ENCODE results near the gene CASQ2. TPM values are rescaled to one million over a fixed set of nuclear protein-coding genes. Genes with fewer than 3 reads are reported as not detected.

Gene CASQ2
- total and polyA plus RNA-seq, 10 of the 15 experiments (the other 5 are each of a cell fraction or from before 2014, with no cell fraction given), result not detected

- TF ChIP-seq CREM (IDR thresholded peaks at IDR 0.05; ENCODE audit: low read depth), result no peak
- Histone ChIP-seq H3K79me2 (ENCODE audit: control insufficient read depth, insufficient read depth, low read length) (no peaks in the 10 kb centered on the region), H3K9ac (ENCODE audit: control insufficient read depth, insufficient read depth, low read length) (no peak overlapping the region), H3K36me3 (ENCODE audit: control insufficient read depth in 2 of 2, insufficient read depth in 2 of 2, low read length in 1 of 2) (no peaks in the 10 kb centered on the region), H3K27me3 (replicated peaks in 1 of 2; ENCODE audit: control insufficient read depth in 2 of 2, insufficient read depth in 2 of 2, low read length in 1 of 2) (no peaks in the 10 kb centered on the region; a peak in 1 of 4 replicates), H2AFZ (ENCODE audit: control insufficient read depth, low read depth, low read length) (no peak overlapping the region), H3K27ac (ENCODE audit: control insufficient read depth, insufficient read depth) (no peak overlapping the region), H3K4me2 (ENCODE audit: control insufficient read depth, insufficient read depth) (no peak overlapping the region), H3K9me3 (replicated peaks; ENCODE audit: control insufficient read depth, insufficient read depth, low read length) (no peaks in the 10 kb centered on the region), H3K4me1 (ENCODE audit: control insufficient read depth, insufficient read depth, low read length) (no peaks in the 10 kb centered on the region), H4K20me1 (ENCODE audit: control insufficient read depth, insufficient read depth) (no peaks in the 10 kb centered on the region), H3K4me3 (no peak overlapping the region)
- 42% methylated on average over 4 of the region's 4 CpGs for WGBS (ENCODE audit: insufficient coverage, insufficient replicate concordance, low lambda C conversion rate, missing lambda C conversion rate)
- ChIA-PET SMC1A (ENCODE audit: uncharacterized antibody, unreplicated experiment) (interaction anchor here (4.0 kb wide), 1 partner anchor 50 kb away, joined by 17 read pairs; no protein-coding TSS in a partner anchor), RAD21 (ENCODE audit: unreplicated experiment) (no interaction called here), CTCF (no interaction called here), POLR2A (no interaction called here)
- BruUV-seq (replicated peaks), result no TSS peak
- FAIRE-seq (no peak), DNase-seq (ENCODE audit: low read depth, low spot score) (no peak), ATAC-seq (no peak)
- intact Hi-C loops (cut with micrococcal nuclease; ENCODE audit: unreplicated experiment), result no loop called here
- in situ Hi-C loops (cut with MboI), result no loop called here
These were observed 1.1 kb downstream of the CASQ2 start for GRCh38 chr1:115767403-115767802.

- H4K20me1 ChIP-seq (ENCODE audit: control insufficient read depth, insufficient read depth), result no peaks in the 10 kb centered on the region
- BruUV-seq (replicated peaks), result no TSS peak
- H3K36me3 ChIP-seq (ENCODE audit: control insufficient read depth in 2 of 2, insufficient read depth in 2 of 2, low read length in 1 of 2), result no peaks in the 10 kb centered on the region
- ATAC-seq, result no peak
- intact Hi-C loops (cut with micrococcal nuclease; ENCODE audit: unreplicated experiment) (no loop called here), in situ Hi-C loops (cut with MboI) (no loop called here)
- no peak overlapping the region for H3K27ac ChIP-seq (ENCODE audit: control insufficient read depth, insufficient read depth)
- no peaks in the 10 kb centered on the region for H3K9me3 ChIP-seq (replicated peaks; ENCODE audit: control insufficient read depth, insufficient read depth, low read length)
- no peak overlapping the region for H3K9ac ChIP-seq (ENCODE audit: control insufficient read depth, insufficient read depth, low read length)
- ChIA-PET CTCF (interaction anchor here (1.0 to 5.3 kb wide), 9 partner anchors 8 to 157 kb away, joined by 3 to 38 read pairs (median 5); no protein-coding TSS in a partner anchor), POLR2A (no interaction called here), SMC1A (ENCODE audit: uncharacterized antibody, unreplicated experiment) (interaction anchor here (1.0 to 4.0 kb wide), 4 partner anchors 48 to 157 kb away, joined by 3 to 17 read pairs (median 6); no protein-coding TSS in a partner anchor), RAD21 (ENCODE audit: unreplicated experiment) (interaction anchor here (0.5 to 2.0 kb wide), 5 partner anchors 45 to 1366 kb away, joined by 3 to 8 read pairs (median 7); no protein-coding TSS in a partner anchor)
- no peak for FAIRE-seq
- no peak overlapping the region for H3K4me3 ChIP-seq
- no peaks in the 10 kb centered on the region for H3K79me2 ChIP-seq (ENCODE audit: control insufficient read depth, insufficient read depth, low read length)
- whole genome bisulfite sequencing (ENCODE audit: insufficient coverage, insufficient replicate concordance, low lambda C conversion rate, missing lambda C conversion rate), result 25% methylated on average over 1 of the region's 1 CpG
- H3K27me3 ChIP-seq (replicated peaks in 1 of 2; ENCODE audit: control insufficient read depth in 2 of 2, insufficient read depth in 2 of 2, low read length in 1 of 2), result no peaks in the 10 kb centered on the region; a peak in 1 of 4 replicates
- H3K4me1 ChIP-seq (ENCODE audit: control insufficient read depth, insufficient read depth, low read length), result no peaks in the 10 kb centered on the region
- no peak overlapping the region for H2AFZ ChIP-seq (ENCODE audit: control insufficient read depth, low read depth, low read length)
- no peak for DNase-seq (ENCODE audit: low read depth, low spot score)
- H3K4me2 ChIP-seq (ENCODE audit: control insufficient read depth, insufficient read depth), result no peak overlapping the region
- no peak for TF ChIP-seq CBX3 (IDR thresholded peaks at IDR 0.05; ENCODE audit: borderline replicate concordance, low read depth)
- TF ChIP-seq KDM1A (IDR thresholded peaks at IDR 0.05; ENCODE audit: borderline replicate concordance), result no peak
- TF ChIP-seq TAF1 (IDR thresholded peaks at IDR 0.05; ENCODE audit: borderline replicate concordance, low read depth, low read length), result no peak
- no peak for TF ChIP-seq ZBTB11 (CRISPR knock-in tag; IDR thresholded peaks at IDR 0.05)
- TF ChIP-seq ZNF217 (IDR thresholded peaks at IDR 0.05), result no peak
- TF ChIP-seq POU2F2 (IDR thresholded peaks at IDR 0.05; ENCODE audit: borderline replicate concordance, low read depth, low read length), result no peak
- no peak for TF ChIP-seq ZBTB4 (CRISPR knock-in tag; IDR thresholded peaks at IDR 0.05)
- no peak for TF ChIP-seq TCF7 (IDR thresholded peaks at IDR 0.05; ENCODE audit: borderline replicate concordance)
- TF ChIP-seq ZSCAN29 (IDR thresholded peaks at IDR 0.05), result no peak
- no peak for TF ChIP-seq ESRRA (IDR thresholded peaks at IDR 0.05; ENCODE audit: low read length)
These were observed 3.4 kb downstream of the CASQ2 start for GRCh38 chr1:115765091-115765490.
